GM12891 (cell line): ENCODE results near the gene FAH.

Experiments used
- PAX5 ChIP-seq: IDR thresholded peaks from 2 replicates; pipeline ENCODE4 v1.6.1; 2011; ENCODE audit warnings: low read length, moderate library complexity, mild to moderate bottlenecking; ENCODE audit not compliant: insufficient read depth, severe bottlenecking
- POLR2A ChIP-seq: IDR thresholded peaks from 2 replicates; pipeline ENCODE4 v1.6.1; 2011; ENCODE audit warnings: low read depth, low read length, control low read depth
- POLR2AphosphoS5 ChIP-seq: IDR thresholded peaks from 2 replicates; pipeline ENCODE4 v1.6.1; 2011; ENCODE audit warnings: low read depth, low read length, control low read depth
- POU2F2 ChIP-seq: IDR thresholded peaks from 2 replicates; pipeline ENCODE4 v1.6.1; 2011; ENCODE audit warnings: low read depth, mild to moderate bottlenecking, control low read depth, low read length, moderate library complexity
- SPI1 ChIP-seq: IDR thresholded peaks from 2 replicates; pipeline ENCODE4 v1.6.1; 2011; ENCODE audit warnings: low read depth, low read length, control low read depth
- TAF1 ChIP-seq: IDR thresholded peaks from 2 replicates; pipeline ENCODE4 v1.6.1; 2011; ENCODE audit warnings: low read depth, low read length, control low read depth

DNA sequence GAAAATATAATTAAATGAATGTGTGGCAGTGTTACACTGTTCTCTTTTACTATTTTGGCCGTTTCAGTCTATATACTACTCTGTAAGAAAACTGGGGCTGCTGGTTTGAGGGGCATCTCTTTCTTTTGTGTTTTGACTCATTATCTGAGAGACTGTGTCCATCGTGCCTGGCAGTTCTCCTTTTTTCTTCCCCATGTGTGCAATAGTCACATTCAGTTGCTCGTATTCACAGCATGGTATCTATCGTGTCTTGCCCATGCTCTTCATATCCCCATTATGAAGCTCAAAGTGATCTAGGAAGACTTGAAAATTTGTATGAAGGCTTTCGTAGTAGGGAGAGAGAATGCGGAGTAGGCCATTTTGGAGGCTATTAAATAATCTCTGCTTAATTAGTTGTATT lies 29.8 kb upstream of the FAH start:
- TF ChIP-seq POLR2A (no peak), POLR2AphosphoS5 (no peak), SPI1 (peak; percentile 24; the same call in 1 of the 2 replicates), PAX5 (no peak), TAF1 (no peak), POU2F2 (no peak)
